NT2/D1 (cell line): ENCODE results near the gene ENGASE.

ENCODE experiments used
- SUZ12 ChIP-seq: IDR thresholded peaks from 2 replicates; pipeline ENCODE4 v1.6.1; 2011; ENCODE audit not compliant: insufficient read length, insufficient read depth; ENCODE audit errors: extremely low read depth
- ZNF274 ChIP-seq: IDR thresholded peaks from 2 replicates; pipeline ENCODE4 v1.6.1; 2011; ENCODE audit warnings: mild to moderate bottlenecking, low read depth, low read length

DNA sequence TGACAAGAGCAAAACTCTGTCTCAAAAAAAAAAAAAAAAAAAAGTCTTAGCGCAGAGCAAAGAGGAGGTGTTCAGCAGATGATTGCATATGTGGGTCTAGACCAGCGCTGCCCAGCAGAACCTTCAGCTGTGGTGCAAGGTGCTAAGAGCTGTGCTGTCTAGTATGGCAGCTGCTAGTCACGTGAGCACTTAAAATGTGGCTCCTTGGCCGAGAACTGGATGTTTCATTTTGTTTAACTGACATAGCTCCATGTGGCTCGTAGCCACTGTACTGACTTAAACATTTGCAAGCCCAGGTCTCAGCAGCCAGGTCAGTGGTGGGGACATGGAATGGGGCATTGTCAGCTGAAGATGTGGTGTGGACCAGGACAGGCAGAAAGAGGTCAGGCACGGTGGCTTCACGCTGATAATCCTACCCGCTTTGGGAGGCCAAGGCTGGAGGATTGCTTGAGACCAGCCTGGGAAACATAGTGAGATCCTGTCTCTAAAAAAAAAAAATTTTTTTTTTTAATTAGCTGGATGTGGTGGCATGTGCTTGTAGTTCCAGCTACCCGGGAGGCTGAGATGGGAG lies 41.5 kb upstream of the ENGASE start:
- TF ChIP-seq SUZ12, result no peak
- TF ChIP-seq ZNF274, result no peak
